HL-60 (cell line): ENCODE results near the gene HMX2.

ENCODE experiments used
- CTCF ChIP-seq: IDR thresholded peaks from one replicate; pipeline ENCODE4 v1.5.1; 2011; ENCODE audit warnings: low read length, control low read depth, inconsistent platforms; ENCODE audit not compliant: insufficient read depth
- GABPA ChIP-seq: IDR thresholded peaks from 2 replicates; pipeline ENCODE4 v1.6.1; 2012; ENCODE audit warnings: low read depth
- REST ChIP-seq: IDR thresholded peaks from 2 replicates; pipeline ENCODE4 v1.6.1; 2012; ENCODE audit warnings: low read depth; ENCODE audit not compliant: insufficient replicate concordance

DNA sequence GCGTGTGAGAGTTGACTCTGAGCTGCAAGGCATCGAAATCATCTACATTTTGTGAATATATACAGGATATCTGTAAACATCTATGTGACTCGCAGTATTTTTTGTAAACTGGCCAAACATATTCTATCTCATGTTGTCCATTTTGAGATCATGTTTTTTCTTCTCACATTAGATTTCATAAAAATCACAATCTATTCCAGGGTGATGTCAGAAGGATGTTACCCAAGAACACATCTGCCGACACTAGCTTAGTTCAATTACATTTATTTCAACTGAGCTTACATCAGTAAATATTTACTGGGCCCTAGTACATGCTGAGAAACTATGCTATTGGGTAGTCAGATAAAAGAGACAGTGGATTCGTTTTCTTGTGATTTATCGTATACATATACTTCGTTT lies 3.8 kb downstream of the HMX2 start:
- TF ChIP-seq CTCF (no peak), GABPA (no peak), REST (no peak)
